HepG2 (cell line): ENCODE data around the gene EMILIN1. TPM values are rescaled to one million over a fixed set of nuclear protein-coding genes. Genes with fewer than 3 reads are reported as not detected.

Experiments used
- ATAC-seq: fragments of 200-7000 bp; cut with Tn5 transposase; 3 replicates; pipeline ENCODE4 v1.9.1; 2020; ENCODE audit warnings: mild to moderate bottlenecking, moderate library complexity
- BruUV-seq: library from RNA; stranded (reverse); fragments of 400-500 nt; replicated peaks from 2 replicates; lab custom pipeline; 2021; lab: Mats Ljungman, UMichigan
- CTCF ChIA-PET: fragments of 300-600 bp; formaldehyde crosslinking; extraction: SDS; loops from one replicate; lab custom pipeline; 2021; ENCODE audit warnings: low total read pairs, inconsistent platforms, low intra/inter-chr PET ratio; lab: Yijun Ruan, JAX
- POLR2A ChIA-PET: fragments of 350-600 bp; sonication (Branson Sonifier 250); formaldehyde crosslinking; loops from one replicate; lab custom pipeline; 2020; ENCODE audit warnings: antibody characterized with exemption, inconsistent platforms; lab: Yijun Ruan, JAX
- DNase-seq: peaks from one replicate; pipeline ENCODE4 v3.0.0-alpha.2; 2015; ENCODE audit warnings: low spot score
- FAIRE-seq: peaks from 3 replicates; lab custom pipeline; 2011; peaks lifted over from hg19 to GRCh38; lab: Jason Lieb, UNC
- H2AFZ ChIP-seq: one replicate; pipeline ENCODE4 v1.6.1; 2011; ENCODE audit warnings: low read length, inconsistent platforms
- H3K27ac ChIP-seq: fragments of 300-600 bp; 3 replicates; pipeline ENCODE4 v1.8.0; 2011; ENCODE audit warnings: mixed run types, mild to moderate bottlenecking, mixed read lengths, low read length, inconsistent platforms; ENCODE audit not compliant: insufficient read depth; ENCODE audit errors: extremely low read length
- H3K27me3 ChIP-seq, 2 experiments: fragments of 200-600 bp in 1 of 2; 2 replicates in 1 of 2; 3 replicates in 1 of 2; pipeline versions ENCODE4 v1.6.0 to v1.8.0; 2011; ENCODE audit warnings: low read length in 2 of 2, mild to moderate bottlenecking in 2 of 2, moderate library complexity in 2 of 2, inconsistent platforms in 1 of 2; ENCODE audit not compliant: insufficient read depth in 2 of 2, control insufficient read depth in 1 of 2
- H3K36me3 ChIP-seq, 2 experiments: fragments of 200-600 bp in 1 of 2; replicated peaks in 1 of 2; 2 replicates in 1 of 2; 3 replicates in 1 of 2; pipeline versions ENCODE4 v1.5.1 to v1.8.0; 2011; ENCODE audit warnings: low read length in 2 of 2, inconsistent platforms in 1 of 2; ENCODE audit not compliant: insufficient read depth in 2 of 2, control insufficient read depth in 1 of 2
- H3K4me1 ChIP-seq: 2 replicates; pipeline ENCODE4 v1.5.1; 2012; ENCODE audit warnings: low read length, inconsistent platforms; ENCODE audit not compliant: insufficient read depth
- H3K4me2 ChIP-seq: 2 replicates; pipeline ENCODE4 v1.6.0; 2011; ENCODE audit warnings: low read depth, low read length, inconsistent platforms
- H3K4me3 ChIP-seq, 3 experiments: fragments of 200-600 bp in 1 of 3; sonication (generic), shearing (Covaris generic) in 1 of 3; replicated peaks in 1 of 3; 2 replicates each; pipeline ENCODE4 v1.5.1; 2011 to 2016; ENCODE audit warnings: low read length in 3 of 3, inconsistent platforms in 2 of 3, low read depth in 2 of 3, mild to moderate bottlenecking in 2 of 3, control low read depth in 1 of 3, mixed read lengths in 1 of 3; ENCODE audit not compliant: insufficient read depth in 1 of 3
- H3K79me2 ChIP-seq: one replicate; pipeline ENCODE4 v1.6.1; 2011; ENCODE audit warnings: low read length, inconsistent platforms; ENCODE audit not compliant: insufficient read depth
- H3K9ac ChIP-seq: 2 replicates; pipeline ENCODE4 v1.6.0; 2011; ENCODE audit warnings: mild to moderate bottlenecking, low read depth, low read length, inconsistent platforms; ENCODE audit not compliant: insufficient read depth
- H3K9me3 ChIP-seq: 2 replicates; pipeline ENCODE4 v1.5.1; 2012; ENCODE audit warnings: mild to moderate bottlenecking, low read length
- H4K20me1 ChIP-seq: 2 replicates; pipeline ENCODE4 v1.6.0; 2011; ENCODE audit warnings: inconsistent platforms, mild to moderate bottlenecking, low read length, moderate library complexity; ENCODE audit not compliant: insufficient read depth
- HNRNPLL ChIP-seq: fragments of 200-400 bp; formaldehyde crosslinking; IDR thresholded peaks from 2 replicates; pipeline ENCODE4 v1.6.1; 2017; ENCODE audit warnings: mild to moderate bottlenecking, low read depth, low read length; ENCODE audit not compliant: poor library complexity, severe bottlenecking
- HOXA7 ChIP-seq: sonication (generic); formaldehyde crosslinking; IDR thresholded peaks from 2 replicates; pipeline ENCODE4 v1.8.1; 2022; ENCODE audit warnings: mild to moderate bottlenecking, missing genetic modification reagents, moderate library complexity
- MEIS1 ChIP-seq: sonication (generic); formaldehyde crosslinking; IDR thresholded peaks from 2 replicates; pipeline ENCODE4 v1.9.0; 2021; ENCODE audit warnings: mild to moderate bottlenecking, missing genetic modification reagents, moderate library complexity, borderline replicate concordance
- RBFOX2 ChIP-seq: fragments of 200-400 bp; formaldehyde crosslinking; IDR thresholded peaks from 2 replicates; pipeline ENCODE4 v1.6.1; 2017; ENCODE audit warnings: low read depth, mild to moderate bottlenecking, low read length
- SP4 ChIP-seq: sonication (generic); formaldehyde crosslinking; IDR thresholded peaks from 2 replicates; pipeline ENCODE4 v1.8.1; 2023; ENCODE audit warnings: mild to moderate bottlenecking, missing genetic modification reagents
- WGBS: methylation state at CpG from one replicate; pipeline ENCODE4 v1.1.6; 2017; ENCODE audit warnings: low lambda C conversion rate; 5-methylcytosine and 5-hydroxymethylcytosine counted together
- in situ Hi-C: cut with HindIII; loops from 2 replicates; pipeline ENCODE4 v1.10.0; 2017; ENCODE audit warnings: low pct_unique_long_range_greater_than_20kb; ENCODE audit not compliant: extremely low pct_ligation_motif_present
- intact Hi-C: fragments of 100-400 bp; cut with micrococcal nuclease; formaldehyde crosslinking; loops from one replicate; pipeline ENCODE4 v1.10.0; 2022; ENCODE audit not compliant: unreplicated experiment
- polyA plus RNA-seq, 8 experiments: library from polyadenylated mRNA; depleted of rRNA in 3 of 8; stranded (reverse) in 7 of 8; unstranded in 1 of 8; fragments of >200 nt; fragmentation: Illumina TruSeq in 4 of 8; extraction: Trizol in 4 of 8; gene quantifications; 2 replicates each; pipeline versions ENCODE4 v1.2.1 to v1.2.3, GENCODE V29; 2011 to 2016; ENCODE audit warnings: low read depth in 4 of 8, missing spikeins in 1 of 8, mixed read lengths in 1 of 8; ENCODE audit not compliant: insufficient read depth in 1 of 8
- total RNA-seq, 5 experiments: library from RNA; depleted of rRNA; stranded (reverse); fragments of >200 nt; fragmentation: Illumina TruSeq; extraction: Trizol; gene quantifications; 2 replicates each; pipeline ENCODE4 v1.2.3, GENCODE V29; 2016; ENCODE audit warnings: low read depth in 1 of 5
- TF ChIP-seq, protein P1 (sequence below): sonication (generic); formaldehyde crosslinking; IDR thresholded peaks from 2 replicates; pipeline ENCODE4 v1.4.0; 2020; ENCODE audit warnings: missing genetic modification reagents

EMILIN1 gene
- total and polyA plus RNA-seq, 2 of the 13 experiments (the other 11 are each of a cell fraction or from before 2014, with no cell fraction given) = 8.1 to 9.7 TPM

DNA sequence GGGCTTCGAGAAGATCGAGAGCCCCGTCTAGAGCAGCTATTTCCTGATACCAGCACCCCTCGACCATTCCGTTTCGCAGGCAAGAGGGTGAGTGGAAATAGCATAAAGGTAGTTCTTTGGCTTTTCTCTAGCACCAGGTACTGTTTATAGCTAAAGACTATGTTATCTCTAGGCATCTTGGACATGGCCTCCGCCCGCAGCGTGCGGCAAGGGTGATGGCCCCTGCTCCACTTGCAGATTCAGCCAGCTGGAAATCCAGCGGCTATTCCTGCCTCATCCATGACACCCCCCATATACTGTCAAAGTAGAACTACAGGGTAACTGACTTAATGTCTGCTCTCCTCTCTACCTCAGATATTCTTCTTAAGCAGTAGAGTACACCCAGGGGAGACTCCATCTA, 23.7 kb upstream of the EMILIN1 start (continued):
- TF ChIP-seq SP4 (CRISPR knock-in tag) = no peak
- no peak for TF ChIP-seq HOXA7 (CRISPR knock-in tag)
- no peak for TF ChIP-seq MEIS1 (CRISPR knock-in tag)
- TF ChIP-seq, protein P1, sequence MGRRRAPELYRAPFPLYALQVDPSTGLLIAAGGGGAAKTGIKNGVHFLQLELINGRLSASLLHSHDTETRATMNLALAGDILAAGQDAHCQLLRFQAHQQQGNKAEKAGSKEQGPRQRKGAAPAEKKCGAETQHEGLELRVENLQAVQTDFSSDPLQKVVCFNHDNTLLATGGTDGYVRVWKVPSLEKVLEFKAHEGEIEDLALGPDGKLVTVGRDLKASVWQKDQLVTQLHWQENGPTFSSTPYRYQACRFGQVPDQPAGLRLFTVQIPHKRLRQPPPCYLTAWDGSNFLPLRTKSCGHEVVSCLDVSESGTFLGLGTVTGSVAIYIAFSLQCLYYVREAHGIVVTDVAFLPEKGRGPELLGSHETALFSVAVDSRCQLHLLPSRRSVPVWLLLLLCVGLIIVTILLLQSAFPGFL = no peak

DNA sequence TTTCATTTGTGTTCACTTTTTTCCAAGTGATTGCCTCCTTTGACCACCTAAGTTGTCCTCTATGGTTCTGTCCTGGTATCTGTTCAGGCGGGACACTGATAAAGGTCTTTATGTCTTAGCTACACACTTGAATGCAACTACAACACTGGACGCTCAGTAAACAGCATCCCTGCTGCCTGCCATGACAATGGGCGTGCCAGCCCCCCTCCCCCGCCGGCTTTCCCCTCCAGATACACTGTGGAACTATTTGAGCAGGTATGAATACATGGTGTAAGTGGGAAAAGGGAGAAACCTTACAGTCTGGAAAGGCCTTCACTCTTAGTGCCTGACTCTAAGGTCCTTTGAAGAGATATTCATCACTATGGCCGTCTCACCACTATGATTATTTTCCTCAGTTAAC, 21.2 kb upstream of the EMILIN1 start:
- no peak overlapping the region for H3K27ac ChIP-seq
- peaks cover 4% of the 10 kb centered on the region for H3K79me2 ChIP-seq
- POLR2A ChIA-PET = interaction anchor here (4.3 kb wide), 1 partner anchor 10 kb away, joined by 19 read pairs; no protein-coding TSS in a partner anchor
- no peak overlapping the region for H2AFZ ChIP-seq
- no peaks in the 10 kb centered on the region for H3K9me3 ChIP-seq
- no peak overlapping the region for H3K4me3 ChIP-seq
- TF ChIP-seq HNRNPLL (no peak), RBFOX2 (0 out of 2 replicates have a peak, but pooled peaks have one; percentile 17)
- TF ChIP-seq, all 625 proteins: peak for 1
- H3K27me3 ChIP-seq = no peaks in the 10 kb centered on the region; a peak in 1 of 5 replicates
- ATAC-seq = no peak
- peaks cover 17 to 63% of the 10 kb centered on the region in 2 experiments for H3K36me3 ChIP-seq
- no peaks in the 10 kb centered on the region for H4K20me1 ChIP-seq
- FAIRE-seq = no peak
- in situ Hi-C loops = no loop called here
- peaks cover 13% of the 10 kb centered on the region for H3K4me1 ChIP-seq
- H3K9ac ChIP-seq = no peak overlapping the region
- H3K4me2 ChIP-seq = no peak overlapping the region
- DNase-seq = no peak
- intact Hi-C loops = no loop called here
- BruUV-seq = no TSS peak
- CTCF ChIA-PET = no interaction called here
- 98% methylated on average over 6 of the region's 6 CpGs for WGBS
